SK-MEL-5 (cell line): Measurements from ENCODE around the gene SMG6. TPM values are rescaled to one million over a fixed set of nuclear protein-coding genes. Genes with fewer than 3 reads are reported as not detected.
"Not testable (repeated sequence)": the region's sequence is repeated elsewhere in the genome, so short reads cannot be mapped to it uniquely, and the experiment has no call there.

Source experiments
- DNase-seq: peaks from one replicate; pipeline ENCODE4 v3.0.0-alpha.2; 2016; ENCODE audit warnings: low read depth, low spot score
- in situ Hi-C: cut with HindIII; loops from 2 replicates; pipeline ENCODE4 v1.10.0; 2016; ENCODE audit warnings: low sequenced_read_pairs, high pct_unique_total_duplicates, low pct_unique_long_range_greater_than_20kb
- total RNA-seq: library from RNA; depleted of rRNA; stranded (reverse); fragments of >200 nt; shearing (Covaris generic); gene quantifications from 2 replicates; pipeline ENCODE4 v1.2.3, GENCODE V29; 2014

Gene SMG6
- total RNA-seq, 1 experiment from 2014 or later = 10.0 TPM

DNA sequence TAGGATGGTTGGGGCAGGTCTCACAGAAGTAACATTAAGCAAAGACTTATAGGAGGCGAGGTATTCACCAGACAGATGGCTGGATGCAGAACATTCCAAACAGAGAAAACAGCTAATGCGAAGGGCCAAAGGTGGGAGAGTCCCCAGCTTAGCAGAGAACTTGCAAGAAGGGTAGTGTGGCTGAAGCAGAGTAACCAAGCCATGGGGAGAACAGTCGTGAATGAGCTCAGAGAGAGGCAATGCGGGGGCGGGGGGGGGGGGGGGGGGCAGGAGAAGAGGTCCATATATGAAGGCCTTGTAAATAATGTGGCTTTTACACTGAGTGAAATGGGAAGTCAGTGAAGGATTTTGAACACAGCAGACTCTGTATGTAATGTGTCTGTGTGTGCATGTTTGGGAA lies 81.3 kb downstream of the SMG6 start:
- in situ Hi-C loops = no loop called here
- DNase-seq = no peak

DNA sequence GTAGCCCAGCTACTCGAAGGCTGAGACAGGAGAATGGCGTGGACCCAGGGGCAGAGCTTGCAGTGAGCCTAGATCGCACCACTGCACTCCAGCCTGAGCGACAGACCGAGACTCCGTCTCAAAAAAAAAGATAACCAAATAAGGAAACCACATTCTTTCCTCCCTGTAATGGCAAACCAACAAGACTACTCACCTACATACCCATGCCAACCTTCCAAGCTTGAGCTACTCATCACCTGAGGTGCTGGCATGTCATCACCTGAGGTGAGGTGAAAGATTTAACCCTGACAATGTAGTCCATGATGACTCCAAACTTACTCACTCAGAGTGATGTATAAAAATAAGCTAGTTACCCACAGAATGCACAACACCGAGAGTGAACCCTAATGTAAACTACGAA lies 85.2 kb downstream of the SMG6 start:
- in situ Hi-C loops = no loop called here
- no peak for DNase-seq

DNA sequence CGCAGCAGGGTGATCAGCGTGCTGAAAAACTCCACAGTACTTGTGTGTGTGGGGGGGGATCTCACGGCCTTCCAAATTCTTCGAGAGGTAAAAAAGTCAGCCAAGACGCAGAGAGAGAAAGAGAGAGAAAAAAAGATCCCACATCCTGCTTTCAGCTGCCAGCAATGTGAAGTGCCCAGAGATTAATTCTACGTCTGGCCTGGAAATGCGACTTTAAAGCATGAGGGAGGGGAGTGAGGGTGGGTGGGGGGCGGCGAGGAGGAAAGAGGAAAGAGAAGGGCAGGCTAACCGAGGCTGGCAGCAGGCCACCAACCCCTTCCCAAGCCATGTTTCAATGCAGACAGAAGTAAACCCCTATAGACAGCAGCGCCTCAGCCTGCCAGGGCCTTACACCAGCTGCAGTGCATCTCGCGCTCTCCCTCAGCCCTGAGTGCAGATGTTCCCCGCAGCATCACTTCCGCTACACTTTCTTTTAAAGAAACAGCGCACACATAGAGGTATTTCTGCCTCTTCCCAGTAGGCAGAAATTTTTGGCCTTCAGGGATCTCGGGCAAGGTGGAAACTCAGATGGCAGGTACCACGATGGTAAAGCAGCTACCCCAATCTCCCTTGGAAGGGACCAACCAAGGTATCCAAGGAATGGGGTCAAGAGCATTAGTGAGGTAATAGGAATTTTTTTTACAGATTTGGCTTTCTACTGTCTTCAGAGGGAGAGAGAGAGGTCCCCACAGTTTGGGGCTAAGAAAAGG lies 87.8 kb downstream of the SMG6 start:
- no peak for DNase-seq
- in situ Hi-C loops = no loop called here

DNA sequence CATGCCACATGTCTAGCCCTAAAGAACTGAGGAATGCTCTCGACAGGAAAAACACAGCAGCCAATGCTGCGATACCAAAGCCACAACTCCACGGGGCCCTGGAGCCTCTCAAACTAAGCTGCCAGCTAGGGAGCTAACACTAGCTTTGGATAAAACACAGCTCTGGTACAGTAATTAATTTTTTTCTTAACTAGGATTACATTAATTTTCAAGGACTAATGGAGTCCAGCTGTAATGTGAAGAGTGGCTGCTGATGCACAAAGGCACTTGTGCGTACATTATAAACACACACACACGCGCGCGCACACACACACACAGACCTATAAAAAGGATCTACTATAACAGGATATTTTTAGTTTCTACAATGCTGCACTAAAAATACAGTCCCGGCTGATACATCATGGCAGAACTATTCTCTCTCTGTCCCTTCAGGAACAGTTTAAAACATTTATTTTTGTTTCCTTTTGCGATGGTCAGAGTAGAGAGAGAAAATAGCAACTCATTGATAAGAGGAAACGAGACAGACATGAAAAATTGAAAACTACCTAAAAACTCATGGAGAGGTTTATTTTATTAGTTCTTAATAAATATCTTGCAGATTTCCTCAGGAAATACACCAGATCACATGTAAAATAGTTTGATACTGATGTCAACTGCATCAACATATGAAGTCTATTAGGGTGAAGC lies 88.5 kb downstream of the SMG6 start:
- DNase-seq = no peak
- in situ Hi-C loops = no loop called here

DNA sequence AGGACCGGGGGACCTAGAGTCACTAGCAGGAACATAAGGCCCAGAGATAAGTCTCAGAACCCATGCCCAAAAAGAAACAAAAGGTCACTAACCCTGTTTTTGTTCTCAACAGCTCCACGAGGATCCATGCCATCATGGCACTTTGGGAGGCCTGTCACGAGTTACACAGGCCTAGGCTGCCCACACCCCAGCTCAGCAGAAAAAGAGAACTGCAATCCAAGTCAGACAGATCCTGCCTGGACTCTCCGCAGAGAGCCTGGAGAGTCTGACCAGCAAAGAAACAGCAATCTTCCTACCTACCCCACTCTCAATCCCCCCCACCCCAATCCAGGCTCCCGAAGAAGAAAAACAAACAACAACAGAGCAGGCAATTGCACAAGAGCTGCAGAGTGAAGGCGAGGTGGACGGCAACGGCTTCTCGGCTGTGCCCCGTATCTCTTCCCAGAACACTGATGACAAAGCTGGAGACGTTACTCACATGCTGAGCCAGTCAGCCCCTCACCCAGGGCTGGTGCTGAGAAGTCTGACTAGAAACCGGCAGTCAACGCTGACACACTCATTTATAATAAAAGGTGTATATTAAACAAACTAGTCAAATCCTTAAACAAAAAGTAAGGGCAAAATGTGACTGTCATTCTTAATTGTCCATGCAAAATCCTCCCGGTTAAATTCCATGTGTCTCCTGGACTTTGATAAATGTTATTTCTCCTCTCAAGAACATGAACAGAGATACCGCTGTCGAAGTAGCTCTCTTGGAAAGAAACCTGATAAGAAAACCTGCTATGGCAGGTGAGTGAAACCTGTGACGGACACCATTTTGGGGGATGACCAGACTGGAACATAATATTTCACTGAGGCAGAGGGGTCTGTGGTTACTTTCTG lies 89.3 kb downstream of the SMG6 start:
- DNase-seq = no peak

DNA sequence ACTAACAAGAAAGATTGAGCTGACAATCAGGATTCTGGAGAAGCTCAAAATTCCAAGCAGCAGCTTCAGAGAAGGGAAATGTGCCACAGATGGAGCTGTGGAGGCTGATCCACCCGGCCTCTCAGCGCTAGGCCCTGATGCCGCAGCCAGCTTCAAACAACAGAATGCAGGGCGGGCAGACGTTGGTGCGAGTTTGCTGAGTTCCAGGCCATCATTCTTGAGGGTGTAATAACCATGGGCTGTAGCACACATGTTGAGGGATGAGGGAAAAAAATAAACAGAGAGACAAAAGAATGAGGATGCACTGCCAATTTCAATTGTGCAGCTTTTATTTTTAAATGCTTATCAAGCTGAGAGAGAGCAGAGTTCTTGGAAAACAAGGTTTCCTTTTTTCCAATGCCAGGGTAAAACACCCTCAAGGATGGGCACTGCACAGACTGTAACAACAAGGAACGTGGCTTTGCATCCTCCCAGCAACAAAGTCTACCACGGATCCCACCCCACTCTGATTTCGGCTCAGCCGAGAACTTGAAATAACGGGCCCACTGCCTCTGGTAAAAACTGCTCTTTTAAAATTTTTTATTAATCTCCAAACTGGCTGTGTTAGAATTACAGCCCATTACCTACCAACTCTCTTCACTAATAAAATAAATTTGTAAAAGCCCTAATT lies 90.2 kb downstream of the SMG6 start:
- in situ Hi-C loops = no loop called here
- no peak for DNase-seq

More for the DNA sequence above, 89.3 kb downstream of the SMG6 start:
- in situ Hi-C loops = no loop called here

DNA sequence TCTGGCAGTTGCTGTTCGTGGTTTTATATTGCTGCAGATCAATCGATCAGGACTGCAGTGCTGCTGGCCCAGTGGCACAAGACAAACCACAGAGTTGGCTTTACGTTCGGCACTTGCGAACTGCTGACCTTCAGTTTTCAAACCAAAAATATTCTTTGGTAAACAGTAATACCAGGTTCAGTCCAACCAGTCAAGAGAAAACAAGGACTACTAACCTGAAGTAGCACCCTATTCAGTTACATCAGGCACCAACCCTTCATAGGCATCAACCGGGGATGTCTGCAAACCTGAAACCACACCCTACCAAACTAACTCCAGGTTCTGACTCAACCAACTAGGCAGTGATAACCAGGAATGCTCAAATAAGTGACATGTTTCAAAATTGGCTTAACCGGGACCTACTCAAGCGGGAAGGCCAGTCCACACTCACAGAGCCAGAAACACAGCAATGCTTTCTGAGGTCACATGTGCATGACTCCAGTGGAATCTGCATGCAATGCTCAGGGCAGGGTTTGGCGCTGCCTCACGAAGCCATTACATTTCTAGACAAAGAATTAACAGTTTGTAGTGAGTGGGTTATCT lies 91.1 kb downstream of the SMG6 start:
- in situ Hi-C loops = no loop called here
- no peak for DNase-seq

DNA sequence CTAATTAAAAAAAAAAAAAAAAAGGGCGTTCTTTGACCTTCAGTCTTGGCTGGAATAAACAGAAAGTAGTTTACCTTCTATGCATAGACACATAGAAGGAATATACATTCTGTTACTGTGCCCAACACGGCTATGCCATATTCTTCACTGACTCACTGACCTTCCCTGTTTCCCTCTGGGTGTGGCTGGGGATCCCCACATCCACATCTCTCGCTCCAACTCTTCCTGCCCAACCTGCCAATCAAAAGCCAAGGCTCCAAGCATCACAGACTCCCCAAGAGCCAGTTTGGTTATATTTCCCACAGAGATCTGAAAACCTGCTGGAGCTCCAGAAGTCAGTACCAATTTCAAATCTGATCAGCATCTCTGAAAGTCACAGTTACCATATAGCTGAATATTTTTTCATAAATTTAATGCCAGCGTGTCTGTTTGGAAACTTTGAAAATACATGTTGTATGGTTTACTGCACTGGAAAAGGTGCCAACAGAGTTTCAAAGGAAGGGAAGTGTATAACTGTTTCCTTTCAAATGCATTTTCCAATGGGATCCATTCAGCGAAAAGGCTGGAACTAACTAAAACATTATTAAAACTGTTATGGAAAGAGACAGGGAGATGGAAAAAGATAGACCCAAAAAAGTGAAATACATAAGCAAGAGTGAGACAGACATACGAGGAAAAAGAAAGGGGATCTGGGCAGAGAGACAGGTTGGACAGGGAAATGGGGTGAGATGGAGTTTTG lies 91.8 kb downstream of the SMG6 start:
- DNase-seq = no peak
- in situ Hi-C loops = no loop called here

DNA sequence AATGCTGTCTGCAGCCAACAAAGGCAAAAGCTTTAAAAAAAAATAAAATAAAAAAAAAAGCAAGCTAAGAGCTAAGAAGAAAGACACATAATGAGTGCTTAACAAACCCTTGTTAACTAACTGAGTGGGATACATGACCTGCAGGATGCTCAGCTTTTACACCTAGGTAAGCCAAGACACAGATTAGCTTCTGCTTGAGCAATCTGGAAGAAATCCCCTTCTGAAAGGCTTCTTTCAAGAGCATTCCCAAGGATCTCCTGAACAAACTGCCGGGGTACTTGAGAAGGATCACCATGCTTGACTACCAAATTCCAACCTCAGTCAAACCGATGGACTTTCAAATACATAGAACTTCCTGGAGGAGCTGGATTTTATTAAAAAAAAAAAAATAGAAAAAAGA lies 92.9 kb downstream of the SMG6 start:
- in situ Hi-C loops = no loop called here
- no peak for DNase-seq

DNA sequence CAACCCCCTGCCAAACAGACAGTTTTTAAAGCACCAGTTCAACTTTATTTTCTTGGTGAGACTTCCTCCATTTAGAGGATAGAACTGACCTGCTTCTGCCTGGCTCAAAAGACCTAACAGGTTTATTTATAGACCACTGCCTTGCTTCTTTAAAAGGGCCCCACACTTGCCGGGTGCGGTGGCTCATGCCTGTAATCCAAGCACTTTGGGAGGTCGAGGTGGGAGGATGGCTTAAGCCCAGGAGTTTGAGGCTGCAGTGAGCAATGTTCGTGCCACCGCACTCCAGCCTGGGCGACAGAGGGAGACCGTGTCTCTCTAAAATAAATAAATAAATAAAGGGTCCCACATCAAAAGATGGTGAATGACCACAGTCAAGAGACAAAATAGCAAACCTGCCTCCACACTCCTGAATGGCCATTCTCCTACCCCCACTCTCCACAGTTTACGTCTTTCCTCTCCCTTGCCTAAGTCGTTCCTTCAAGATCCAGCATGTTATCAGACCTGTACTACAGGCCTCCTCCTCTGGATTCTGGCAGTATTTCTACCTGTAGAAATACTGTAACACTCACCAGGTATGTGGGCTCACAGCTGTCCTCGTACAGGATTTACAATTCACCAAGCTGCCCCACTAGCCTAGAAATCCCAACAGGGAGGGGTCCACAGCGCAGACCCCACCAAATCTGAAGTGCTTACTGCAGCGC lies 95.6 kb downstream of the SMG6 start:
- DNase-seq = no peak
- in situ Hi-C loops = no loop called here

DNA sequence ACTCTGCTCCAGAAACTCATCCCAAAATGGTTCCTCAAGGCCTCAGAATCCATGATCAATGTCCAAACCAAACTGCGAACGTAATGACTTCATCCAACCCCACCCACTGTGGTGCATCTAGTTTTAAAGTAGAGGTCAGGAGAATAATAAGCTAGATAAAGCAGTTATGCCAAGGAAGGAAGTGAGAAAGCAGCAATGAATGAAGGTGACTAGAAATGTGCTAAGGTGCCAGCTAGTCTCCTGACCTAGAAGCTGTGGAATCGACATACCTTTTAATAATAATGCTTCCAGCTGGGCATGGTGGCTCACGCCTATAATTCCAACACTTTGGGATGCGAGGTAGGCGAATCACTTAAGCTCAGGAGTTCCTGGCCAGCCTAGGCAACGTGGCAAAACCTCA lies 99.2 kb downstream of the SMG6 start:
- in situ Hi-C loops = no loop called here
- DNase-seq = no peak

DNA sequence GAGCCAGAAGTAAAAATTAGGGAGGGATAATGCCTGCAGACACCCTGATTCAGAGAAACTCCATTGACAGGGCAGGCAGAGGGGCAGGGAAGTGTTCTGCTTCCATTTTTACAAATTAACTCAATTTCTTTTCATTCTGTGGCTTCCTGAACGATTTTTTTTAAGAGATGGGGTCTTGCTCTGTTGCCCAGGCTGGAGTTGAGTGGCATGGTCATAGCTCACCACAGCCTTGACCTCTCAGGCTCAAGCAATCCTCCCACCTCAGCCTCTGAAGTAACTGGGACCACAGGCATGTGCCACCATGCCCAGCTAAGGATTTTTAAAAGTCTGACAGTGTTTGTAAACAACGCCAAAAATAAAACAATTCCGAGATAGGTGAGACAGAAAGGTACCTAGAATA lies 99.8 kb downstream of the SMG6 start:
- in situ Hi-C loops = no loop called here
- DNase-seq = no peak

DNA sequence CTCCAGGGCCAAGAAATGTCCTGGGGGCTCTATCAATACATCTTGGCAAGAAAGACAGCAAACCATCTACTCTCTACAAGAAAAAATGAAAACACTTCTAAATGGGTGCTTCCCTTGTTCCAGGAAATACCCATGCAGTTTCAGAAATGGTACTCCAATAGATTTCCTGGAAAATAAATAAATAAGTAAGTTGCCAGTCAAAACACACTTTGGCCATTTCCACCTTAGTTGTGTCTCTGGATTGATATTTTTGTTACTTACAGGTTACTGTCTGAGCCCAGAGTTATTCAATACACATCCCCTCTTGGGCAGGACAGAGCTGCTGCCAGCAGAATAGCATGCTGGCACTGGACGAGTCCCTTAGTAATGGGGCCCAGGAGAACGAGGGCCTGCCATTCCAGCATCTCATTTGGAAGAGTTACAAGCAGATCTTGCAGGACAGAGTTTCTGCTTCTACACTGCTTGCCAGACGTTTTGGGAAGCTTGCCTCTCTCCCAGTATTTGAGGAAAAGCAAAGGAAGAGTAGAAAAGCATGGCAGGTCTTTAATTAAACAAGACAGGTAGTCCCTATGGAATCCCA lies 100.5 kb downstream of the SMG6 start:
- in situ Hi-C loops = no loop called here
- DNase-seq = no peak

DNA sequence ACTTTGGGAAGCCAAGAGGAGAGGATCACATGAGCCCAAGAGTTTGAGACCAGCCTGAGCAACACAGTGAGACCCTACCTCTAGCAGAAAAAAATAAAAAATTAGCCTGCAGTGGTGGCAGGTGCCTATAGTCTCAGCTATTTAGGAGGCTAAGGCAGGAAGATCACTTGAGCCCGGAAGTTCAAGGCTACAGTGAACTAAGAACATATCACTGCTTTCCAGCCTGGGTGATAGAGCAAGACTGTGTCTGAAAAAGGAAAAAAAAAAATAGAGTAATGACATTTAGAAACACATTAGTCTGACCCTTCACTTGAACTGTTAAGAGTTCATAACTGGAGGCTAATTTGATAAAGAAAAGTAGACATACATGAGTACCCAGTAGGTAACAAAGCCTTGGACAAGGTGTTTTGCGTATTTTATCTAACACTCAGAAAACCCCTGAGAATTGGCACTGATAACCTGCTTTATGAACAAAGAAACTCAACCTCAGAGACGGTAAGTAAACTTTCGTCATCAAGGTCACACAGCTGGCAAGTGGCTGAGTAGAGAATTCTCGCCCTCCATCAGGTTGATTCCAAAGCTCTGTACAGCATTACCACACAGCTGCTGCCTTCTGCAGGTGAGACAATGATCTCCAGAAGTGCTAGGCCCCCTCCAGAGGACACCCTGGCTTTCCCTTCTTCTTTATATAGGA lies 101.1 kb downstream of the SMG6 start:
- DNase-seq = no peak
- in situ Hi-C loops = no loop called here

DNA sequence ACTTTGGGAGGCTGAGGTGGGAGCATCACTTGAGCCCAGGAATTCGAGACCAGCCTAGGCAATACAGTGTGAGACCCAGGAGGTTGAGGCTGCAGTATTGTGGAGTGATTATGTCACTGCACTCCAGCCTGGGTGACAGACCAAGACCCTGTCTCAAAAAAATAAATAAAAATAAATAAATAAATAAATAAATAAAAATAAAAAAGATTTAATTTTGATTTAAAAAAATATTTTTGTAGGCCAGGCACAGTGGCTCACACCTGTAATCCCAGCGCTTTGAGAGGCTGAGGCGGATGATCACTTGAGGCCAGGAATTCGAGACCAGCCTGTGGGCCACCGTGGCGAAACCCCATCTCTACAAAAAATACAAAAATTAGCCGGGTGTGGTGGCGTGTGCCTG lies 104.2 kb downstream of the SMG6 start:
- DNase-seq, in situ Hi-C loops: not testable (repeated sequence)

DNA sequence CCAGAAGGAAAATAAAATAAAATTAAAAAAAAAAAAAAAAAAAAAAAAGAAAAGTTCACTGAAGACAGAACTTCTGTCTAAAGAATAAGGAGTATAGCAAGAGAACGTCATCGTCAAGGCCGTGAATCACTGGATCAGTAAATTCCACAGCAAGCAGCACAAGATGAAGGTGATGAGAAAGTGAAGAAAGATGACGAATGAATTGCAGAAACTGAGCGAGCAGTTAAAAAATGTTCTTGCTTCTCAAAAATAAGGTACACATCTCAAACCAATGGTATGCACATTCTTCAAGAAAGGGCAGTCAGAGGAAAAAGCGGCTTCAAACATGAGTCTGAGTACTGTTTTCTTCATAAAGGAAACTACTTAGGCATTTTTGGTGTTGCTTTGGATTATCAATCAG lies 104.7 kb downstream of the SMG6 start:
- DNase-seq = no peak
- in situ Hi-C loops = no loop called here
